ENCODE results near the gene IQSEC1.

- TF ChIP-seq CTCF (IDR thresholded peaks at IDR 0.05) (no peak), POLR2A (IDR thresholded peaks at IDR 0.05) (no peak)
Observed at GRCh38 chr3:12920967-12921366, 152.3 kb downstream of the IQSEC1 start.

Measured in lower leg skin (tissue), 3 donors.